T follicular helper cell (primary cell): ENCODE measurements around the gene P2RX7.
"Not testable (repeated sequence)": the region's sequence is repeated elsewhere in the genome, so short reads cannot be mapped to it uniquely, and the experiment has no call there.

Experiments
- DNase-seq: peaks from one replicate; pipeline ENCODE4 v3.0.0-alpha.2; 2020; ENCODE audit warnings: low read depth

P2RX7 gene

GRCh38 chr12:121205491-121205890 lies 72.8 kb downstream of the P2RX7 start:
- no peak for DNase-seq

GRCh38 chr12:121208571-121208970 lies 75.9 kb downstream of the P2RX7 start:
- not testable (repeated sequence) for DNase-seq

GRCh38 chr12:121209221-121209620 lies 76.5 kb downstream of the P2RX7 start:
- DNase-seq = no peak

GRCh38 chr12:121209624-121210572 lies 77.2 kb downstream of the P2RX7 start, which contains the start of gene P2RX4:
Gene P2RX4 (plus strand): TSS chr12:121210129. CDS start chr12:121210165, 36 bp downstream.
- DNase-seq = peak; percentile 77

DNA sequence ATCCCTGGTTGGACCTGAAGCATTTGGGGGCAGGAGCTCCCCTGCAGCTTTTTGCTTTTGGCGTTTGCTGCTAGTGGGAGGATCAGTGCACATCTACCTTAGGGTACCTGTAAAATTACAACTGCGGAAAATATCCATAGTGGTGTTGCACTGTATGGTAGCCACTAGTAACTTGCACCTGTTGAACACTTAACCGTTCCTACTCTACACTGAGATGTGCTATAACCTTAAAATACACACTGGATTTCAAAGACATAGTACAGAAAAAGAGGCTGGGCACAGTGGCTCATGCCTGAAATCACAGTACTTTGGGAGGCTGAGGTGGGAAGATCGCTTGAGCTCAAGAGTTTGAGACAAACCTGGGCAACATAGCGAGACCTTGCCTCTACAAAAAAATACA lies 80.2 kb downstream of the P2RX7 start:
- DNase-seq = no peak

DNA sequence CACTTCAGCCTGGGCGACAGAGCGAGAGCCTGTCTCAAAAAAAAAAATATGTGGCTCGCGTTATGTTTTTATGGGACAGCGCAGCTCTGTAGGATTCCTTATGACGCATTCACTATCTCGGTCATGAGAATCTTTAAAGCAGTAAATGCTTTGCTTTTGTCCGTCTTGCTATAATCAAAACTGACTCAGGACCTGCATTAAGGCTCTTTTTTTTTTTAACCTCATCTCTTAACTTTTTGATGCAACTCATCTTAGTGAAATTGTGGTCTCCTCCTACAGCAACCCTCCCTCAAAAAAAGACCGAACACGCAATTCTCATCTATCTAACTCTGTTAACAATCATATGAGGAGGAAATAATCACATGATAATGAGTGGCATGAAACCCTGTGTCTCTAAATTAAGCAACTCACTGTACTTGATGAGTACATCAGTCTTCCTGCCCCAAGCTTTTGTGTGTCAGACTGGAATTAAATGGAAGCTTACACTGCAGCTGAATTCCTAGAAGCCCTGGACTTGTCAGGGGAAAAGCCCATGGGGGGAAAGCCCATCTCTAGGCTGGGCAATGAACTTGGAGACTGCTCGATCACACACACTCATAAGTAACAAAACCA lies 81.6 kb downstream of the P2RX7 start:
- no peak for DNase-seq

DNA sequence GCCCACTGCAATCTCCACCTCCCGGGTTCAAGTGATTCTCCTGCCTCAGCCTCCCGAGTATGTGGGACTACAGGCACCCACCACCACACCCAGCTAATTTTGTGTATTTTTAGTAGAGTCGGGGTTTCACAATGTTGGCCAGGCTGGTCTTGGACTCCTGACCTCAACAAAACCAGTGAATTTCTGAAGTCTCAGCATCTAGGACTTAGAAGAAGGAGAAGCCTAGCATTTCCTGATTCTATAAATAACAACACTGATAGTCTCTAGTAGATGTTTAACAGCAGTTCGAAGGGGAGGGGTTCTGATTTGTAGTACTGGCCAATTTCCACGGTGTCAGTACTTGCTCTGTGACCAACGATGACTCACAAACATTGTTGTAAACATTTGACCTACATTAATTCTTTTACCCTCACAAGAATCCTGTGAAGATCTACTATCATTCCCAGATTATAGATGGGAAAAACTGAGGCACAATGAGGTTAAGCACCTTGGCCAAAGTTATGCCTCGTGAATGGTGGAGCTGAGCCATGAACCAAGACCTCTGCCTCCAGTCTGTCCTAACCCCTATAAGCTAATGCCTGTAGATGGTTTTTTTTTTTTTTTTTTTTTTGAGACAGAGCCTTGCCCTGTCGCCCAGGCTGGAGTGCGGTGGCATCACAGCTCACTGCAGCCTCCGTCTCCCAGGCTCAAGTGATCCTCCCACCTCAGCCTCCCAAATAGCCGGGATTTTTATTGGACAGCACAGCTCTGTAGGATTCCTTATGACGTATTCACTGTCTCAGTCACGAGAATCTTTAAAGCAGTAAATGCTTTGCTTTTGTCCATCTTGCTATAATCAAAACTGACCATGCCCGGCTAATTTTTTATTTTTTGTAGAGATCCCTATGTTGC lies 82.4 kb downstream of the P2RX7 start:
- DNase-seq = no peak

- no peak for DNase-seq
Observed at GRCh38 chr12:121216102-121216501, 83.4 kb downstream of the P2RX7 start.

GRCh38 chr12:121217063-121217462 lies 84.4 kb downstream of the P2RX7 start:
- no peak for DNase-seq

DNA sequence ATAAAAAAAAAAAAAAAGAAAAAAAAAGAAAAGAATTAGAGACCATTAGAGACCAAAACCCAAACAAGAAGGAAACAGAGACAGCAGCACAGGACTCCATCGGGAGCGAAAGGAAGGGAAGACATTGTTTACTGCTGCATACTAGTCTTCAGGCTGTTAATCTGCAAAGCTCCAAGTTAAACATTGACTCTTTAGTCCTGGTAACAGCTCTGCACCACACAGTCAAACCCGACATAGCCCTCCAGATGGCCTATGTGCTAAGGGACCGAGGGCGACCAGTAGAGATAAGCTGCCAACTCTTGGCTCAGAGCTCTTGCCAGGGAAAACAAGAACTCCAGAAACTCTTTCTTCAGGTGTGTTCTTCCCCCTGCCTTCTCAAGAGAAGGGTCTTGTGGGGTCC lies 85.1 kb downstream of the P2RX7 start:
- no peak for DNase-seq

GRCh38 chr12:121218588-121219352 lies 86.1 kb downstream of the P2RX7 start:
- no peak for DNase-seq

GRCh38 chr12:121219353-121219986 lies 86.8 kb downstream of the P2RX7 start:
- no peak for DNase-seq

GRCh38 chr12:121222847-121223246 lies 90.2 kb downstream of the P2RX7 start:
- DNase-seq = no peak

GRCh38 chr12:121223292-121224285 lies 90.9 kb downstream of the P2RX7 start:
- no peak for DNase-seq

- no peak for DNase-seq
Observed at GRCh38 chr12:121224591-121224990, 91.9 kb downstream of the P2RX7 start.

DNA sequence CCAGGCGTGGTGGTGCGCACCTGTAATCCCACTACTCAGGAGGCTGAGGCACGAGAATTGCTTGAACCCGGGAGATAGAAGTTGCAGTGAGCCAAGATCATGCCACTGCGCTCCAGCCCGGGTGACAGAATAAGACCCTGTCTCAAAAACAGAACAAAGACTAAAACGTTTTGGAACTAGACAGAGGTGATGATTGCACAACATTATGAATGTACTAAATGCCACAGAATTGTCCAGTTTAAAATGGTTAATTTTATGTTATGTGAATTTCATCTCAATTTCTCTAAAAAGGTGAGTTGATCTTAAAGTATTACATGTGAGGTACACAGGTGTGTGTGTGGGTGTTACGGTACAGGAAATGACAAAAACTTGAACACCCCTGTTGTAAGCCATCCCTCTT lies 93.7 kb downstream of the P2RX7 start:
- no peak for DNase-seq

DNA sequence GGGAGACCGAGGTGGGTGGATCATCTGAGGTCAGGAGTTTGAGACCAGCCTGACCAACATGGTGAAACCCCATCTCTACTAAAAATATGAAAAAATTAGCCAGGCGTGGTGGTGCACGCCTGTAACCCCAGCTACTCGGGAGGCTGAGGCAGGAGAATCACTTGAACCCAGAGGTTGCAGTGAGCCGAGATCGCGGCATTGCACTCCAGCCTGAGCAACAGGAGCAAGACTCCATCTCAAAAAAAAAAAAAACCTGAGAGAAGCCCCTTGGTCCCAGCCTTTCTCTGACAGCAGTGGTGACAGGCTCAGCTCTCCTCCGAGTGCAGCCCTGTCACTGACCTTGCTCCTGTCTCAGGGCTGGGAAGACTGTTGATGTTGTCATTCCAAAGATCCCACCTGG lies 94.2 kb downstream of the P2RX7 start:
- DNase-seq = not testable (repeated sequence)

DNA sequence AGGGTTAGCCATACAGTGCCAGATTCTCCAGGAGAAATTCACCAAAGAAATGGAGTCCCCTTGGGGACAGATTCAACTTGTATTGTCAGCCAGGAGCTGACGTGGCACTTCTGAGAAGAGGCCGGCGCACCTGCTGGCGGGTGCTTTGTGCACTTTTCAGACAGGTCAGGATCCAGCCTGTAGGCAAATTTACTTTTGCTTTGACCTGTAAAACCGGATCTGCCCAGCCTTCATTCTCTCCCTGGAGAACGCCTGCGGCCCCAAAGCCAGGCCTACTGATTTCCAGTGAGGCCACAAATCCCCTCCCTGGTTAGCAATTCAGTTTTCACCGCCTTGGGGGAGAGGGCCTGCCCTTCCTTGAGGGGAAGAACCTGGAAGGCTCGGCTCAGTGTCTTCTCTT lies 94.6 kb downstream of the P2RX7 start:
- DNase-seq = no peak

- no peak for DNase-seq
Observed at GRCh38 chr12:121228919-121229665, 96.4 kb downstream of the P2RX7 start.
